H1 (cell line): ENCODE measurements around the gene ADAM12. TPM values are rescaled to one million over a fixed set of nuclear protein-coding genes. Genes with fewer than 3 reads are reported as not detected.

Source experiments
- CTCF ChIA-PET: fragments of 300-600 bp; sonication (Branson Sonifier 250); formaldehyde crosslinking; loops from one replicate; lab custom pipeline; 2021; ENCODE audit not compliant: partially characterized antibody; lab: Charles Lee
- POLR2A ChIA-PET: fragments of 300-600 bp; sonication (Branson Sonifier 250); formaldehyde crosslinking; loops from one replicate; lab custom pipeline; 2021; ENCODE audit warnings: inconsistent platforms; ENCODE audit not compliant: partially characterized antibody; lab: Charles Lee
- DNase-seq, 2 experiments: peaks; one replicate each; pipeline versions ENCODE4 v3.0.0 to v3.0.0-alpha.2; 2010 to 2022; ENCODE audit warnings: low spot score in 2 of 2, low read depth in 1 of 2, mixed read lengths in 1 of 2
- FAIRE-seq: peaks from 2 replicates; lab custom pipeline; 2011; peaks lifted over from hg19 to GRCh38; lab: Jason Lieb, UNC
- H2AFZ ChIP-seq: 2 replicates; pipeline ENCODE4 v1.8.1; 2012; ENCODE audit warnings: low read length, inconsistent platforms
- H2AK5ac ChIP-seq: 2 replicates; pipeline ENCODE4 v1.6.1; 2013; ENCODE audit warnings: low read depth, low read length
- H2BK120ac ChIP-seq: replicated peaks from 2 replicates; pipeline ENCODE3; 2013; ENCODE audit warnings: low read depth, low read length, inconsistent platforms
- H2BK12ac ChIP-seq: 2 replicates; pipeline ENCODE4 v1.6.1; 2013; ENCODE audit warnings: low read depth, low read length
- H2BK15ac ChIP-seq: 2 replicates; pipeline ENCODE4 v1.6.1; 2013; ENCODE audit warnings: low read length
- H2BK20ac ChIP-seq: 2 replicates; pipeline ENCODE4 v1.6.1; 2013; ENCODE audit warnings: low read length
- H2BK5ac ChIP-seq: 2 replicates; pipeline ENCODE4 v1.6.1; 2013; ENCODE audit warnings: low read depth, low read length
- H3K14ac ChIP-seq: 2 replicates; pipeline ENCODE4 v1.6.1; 2013; ENCODE audit warnings: inconsistent platforms; ENCODE audit not compliant: insufficient read length
- H3K18ac ChIP-seq: 2 replicates; pipeline ENCODE4 v1.6.1; 2013; ENCODE audit warnings: low read length; ENCODE audit errors: extremely low read depth
- H3K23ac ChIP-seq: 2 replicates; pipeline ENCODE4 v1.6.1; 2013; ENCODE audit warnings: inconsistent platforms; ENCODE audit not compliant: insufficient read length
- H3K23me2 ChIP-seq: 2 replicates; pipeline ENCODE4 v1.6.1; 2013; ENCODE audit warnings: low read depth, low read length
- H3K27ac ChIP-seq: 2 replicates; pipeline ENCODE4 v1.6.1; 2011; ENCODE audit warnings: low read depth, low read length, inconsistent platforms
- H3K27me3 ChIP-seq, 4 experiments: replicated peaks in 1 of 4; 1 replicate in 1 of 4; 2 replicates in 3 of 4; pipeline versions ENCODE4 v1.6.1 to v1.8.1; 2011 to 2013; ENCODE audit warnings: low read length in 3 of 4, mild to moderate bottlenecking in 3 of 4, inconsistent platforms in 2 of 4, mixed read lengths in 2 of 4, moderate library complexity in 1 of 4; ENCODE audit not compliant: control insufficient read depth in 3 of 4, insufficient read depth in 3 of 4; ENCODE audit errors: extremely low read depth in 1 of 4
- H3K36me3 ChIP-seq, 4 experiments: 2 replicates each; pipeline versions ENCODE4 v1.6.1 to v1.8.1; 2011 to 2013; ENCODE audit warnings: mild to moderate bottlenecking in 4 of 4, low read length in 3 of 4, moderate library complexity in 2 of 4, control low read depth in 1 of 4, inconsistent platforms in 1 of 4; ENCODE audit not compliant: insufficient read depth in 4 of 4, control insufficient read depth in 2 of 4
- H3K4ac ChIP-seq: replicated peaks from 2 replicates; pipeline ENCODE3; 2013; ENCODE audit warnings: low read length, low read depth, mixed read lengths, inconsistent platforms; ENCODE audit not compliant: insufficient read length
- H3K4me1 ChIP-seq, 4 experiments: replicated peaks in 1 of 4; 1 replicate in 1 of 4; 2 replicates in 3 of 4; pipeline versions ENCODE4 v1.6.1 to v1.8.1; 2011 to 2013; ENCODE audit warnings: low read length in 3 of 4, inconsistent platforms in 2 of 4, mixed read lengths in 1 of 4; ENCODE audit not compliant: insufficient read depth in 4 of 4, control insufficient read depth in 3 of 4
- H3K4me2 ChIP-seq, 2 experiments: 2 replicates each; pipeline versions ENCODE4 v1.6.1 to v1.8.1; 2011 to 2013; ENCODE audit warnings: low read depth in 2 of 2, low read length in 2 of 2, control low read depth in 1 of 2, inconsistent platforms in 1 of 2, mild to moderate bottlenecking in 1 of 2; ENCODE audit not compliant: insufficient read depth in 1 of 2
- H3K4me3 ChIP-seq, 4 experiments: fragments of 200-600, 300-600 bp in 1 of 4; sonication (generic), shearing (Covaris generic), sonication (Bioruptor Twin) in 1 of 4; 2 replicates each; pipeline versions ENCODE4 v1.5.1 to v1.8.1; 2011 to 2016; ENCODE audit warnings: low read length in 4 of 4, low read depth in 3 of 4, control low read depth in 2 of 4, inconsistent platforms in 2 of 4, mild to moderate bottlenecking in 2 of 4, mixed read lengths in 1 of 4, moderate library complexity in 1 of 4; ENCODE audit not compliant: insufficient read depth in 2 of 4; ENCODE audit errors: extremely low read depth in 1 of 4
- H3K56ac ChIP-seq: replicated peaks from 2 replicates; pipeline ENCODE3; 2013; ENCODE audit warnings: low read depth, mild to moderate bottlenecking, mixed read lengths, low read length, inconsistent platforms; ENCODE audit not compliant: insufficient read length
- H3K79me1 ChIP-seq: 2 replicates; pipeline ENCODE4 v1.6.1; 2013; ENCODE audit warnings: low read depth, low read length, control low read depth
- H3K79me2 ChIP-seq, 2 experiments: 2 replicates each; pipeline versions ENCODE4 v1.6.1 to v1.8.1; 2012 to 2013; ENCODE audit warnings: low read length in 2 of 2, mild to moderate bottlenecking in 2 of 2, inconsistent platforms in 1 of 2; ENCODE audit not compliant: insufficient read depth in 2 of 2, control insufficient read depth in 1 of 2
- H3K9ac ChIP-seq, 4 experiments: replicated peaks in 1 of 4; 1 replicate in 1 of 4; 2 replicates in 3 of 4; pipeline versions ENCODE4 v1.6.1 to v1.8.1; 2011 to 2013; ENCODE audit warnings: low read depth in 3 of 4, low read length in 3 of 4, control low read depth in 2 of 4, mild to moderate bottlenecking in 2 of 4, moderate library complexity in 2 of 4, inconsistent platforms in 1 of 4; ENCODE audit errors: extremely low read depth in 1 of 4
- H3K9me3 ChIP-seq, 2 experiments: 2 replicates each; pipeline versions ENCODE4 v1.6.1 to v1.8.1; 2012 to 2013; ENCODE audit warnings: mild to moderate bottlenecking in 2 of 2, moderate library complexity in 2 of 2, control low read depth in 1 of 2, inconsistent platforms in 1 of 2, low read depth in 1 of 2, low read length in 1 of 2, mixed read lengths in 1 of 2; ENCODE audit not compliant: insufficient read depth in 2 of 2
- H4K20me1 ChIP-seq, 2 experiments: replicated peaks in 1 of 2; 2 replicates each; pipeline versions ENCODE3 to v1.8.1; 2011 to 2013; ENCODE audit warnings: inconsistent platforms in 2 of 2, low read length in 2 of 2, mild to moderate bottlenecking in 1 of 2; ENCODE audit not compliant: insufficient read depth in 2 of 2, control insufficient read depth in 1 of 2
- H4K5ac ChIP-seq: 2 replicates; pipeline ENCODE4 v1.6.1; 2013; ENCODE audit warnings: low read length, low read depth, mixed read lengths, inconsistent platforms; ENCODE audit not compliant: insufficient read length
- H4K8ac ChIP-seq: 2 replicates; pipeline ENCODE4 v1.8.0; 2013; ENCODE audit warnings: mild to moderate bottlenecking, moderate library complexity, low read length, inconsistent platforms; ENCODE audit not compliant: insufficient read depth; ENCODE audit errors: extremely low read depth
- H4K91ac ChIP-seq: replicated peaks from 2 replicates; pipeline ENCODE3; 2013; ENCODE audit warnings: low read length, mixed read lengths, inconsistent platforms; ENCODE audit not compliant: insufficient read length
- BRCA1 ChIP-seq: IDR thresholded peaks from 2 replicates; pipeline ENCODE4 v1.6.1; 2012; ENCODE audit warnings: low read depth, low read length, improper control_type of control experiment
- CEBPB ChIP-seq: IDR thresholded peaks from 2 replicates; pipeline ENCODE4 v1.6.1; 2012; ENCODE audit warnings: low read depth, low read length
- CREB1 ChIP-seq: IDR thresholded peaks from 2 replicates; pipeline ENCODE4 v1.6.1; 2012; ENCODE audit warnings: inconsistent platforms
- GTF2F1 ChIP-seq: IDR thresholded peaks from 2 replicates; pipeline ENCODE4 v1.6.1; 2012; ENCODE audit warnings: low read depth, low read length, improper control_type of control experiment, borderline replicate concordance
- HDAC6 ChIP-seq: IDR thresholded peaks from one replicate; pipeline ENCODE4 v1.7.1; 2012; ENCODE audit warnings: low read depth, mild to moderate bottlenecking, inconsistent platforms, low read length, moderate library complexity
- JUN ChIP-seq: IDR thresholded peaks from 2 replicates; pipeline ENCODE4 v1.6.1; 2011; ENCODE audit warnings: low read depth, mild to moderate bottlenecking, improper control_type of control experiment, low read length
- POU5F1 ChIP-seq: IDR thresholded peaks from 2 replicates; pipeline ENCODE4 v1.6.1; 2011; ENCODE audit warnings: low read depth, mild to moderate bottlenecking, low read length, moderate library complexity
- RAD21 ChIP-seq, 2 experiments: IDR thresholded peaks in 1 of 2; conservative IDR thresholded peaks in 1 of 2; 2 replicates each; pipeline ENCODE4 v1.6.1; 2011; ENCODE audit warnings: low read depth in 2 of 2, low read length in 2 of 2, improper control_type of control experiment in 1 of 2, inconsistent platforms in 1 of 2, mild to moderate bottlenecking in 1 of 2, moderate library complexity in 1 of 2
- RFX5 ChIP-seq: IDR thresholded peaks from 2 replicates; pipeline ENCODE4 v1.6.1; 2011; ENCODE audit warnings: low read depth, low read length, improper control_type of control experiment, borderline replicate concordance
- SP2 ChIP-seq: IDR thresholded peaks from 2 replicates; pipeline ENCODE4 v1.6.1; 2012; ENCODE audit warnings: mild to moderate bottlenecking, low read length, inconsistent platforms
- WGBS, 2 experiments: shearing (Covaris generic) in 1 of 2; methylation state at CpG; one replicate each; pipeline versions ENCODE4 v1.1.6 to v1.1.7; 2013 to 2015; ENCODE audit warnings: low lambda C conversion rate in 2 of 2, mixed read lengths in 2 of 2, inconsistent platforms in 1 of 2, low coverage in 1 of 2, missing lambda C conversion rate in 1 of 2; ENCODE audit not compliant: insufficient replicate concordance in 2 of 2, insufficient coverage in 1 of 2, insufficient read length in 1 of 2; ENCODE audit errors: extremely low coverage in 1 of 2, missing lambda C conversion rate in 1 of 2; 5-methylcytosine and 5-hydroxymethylcytosine counted together
- polyA plus RNA-seq, 7 experiments: library from polyadenylated mRNA; depleted of rRNA in 3 of 7; stranded (reverse) in 5 of 7; unstranded in 2 of 7; fragments of >200 nt in 5 of 7; fragments of 200-250 nt in 2 of 7; gene quantifications; 1 replicate in 5 of 7; 2 replicates in 1 of 7; 4 replicates in 1 of 7; pipeline versions ENCODE4 v1.2.1 to v1.2.3, GENCODE V29; 2011 to 2013; ENCODE audit warnings: missing spikeins in 2 of 7, mixed read lengths in 2 of 7
- total RNA-seq: library from RNA; stranded (reverse); fragmentation: NEBNext Ultra II Directional; extraction: Animal tissue kit (Norgen Biotek cat#: 25700); gene quantifications from 2 replicates; pipeline ENCODE4 v1.2.1, GENCODE V29; 2021
- TF ChIP-seq, protein P1 (sequence below): IDR thresholded peaks from 2 replicates; pipeline ENCODE4 v1.6.1; 2011; ENCODE audit warnings: low read length, improper control_type of control experiment
- TF ChIP-seq, protein P2 (sequence below): IDR thresholded peaks from 2 replicates; pipeline ENCODE4 v1.6.1; 2012; ENCODE audit warnings: low read length, inconsistent platforms

The ADAM12 gene
- total and polyA plus RNA-seq, 2 of the 8 experiments (the other 6 are each of a cell fraction or from before 2014, with no cell fraction given) = 0.07 to 0.17 TPM

DNA sequence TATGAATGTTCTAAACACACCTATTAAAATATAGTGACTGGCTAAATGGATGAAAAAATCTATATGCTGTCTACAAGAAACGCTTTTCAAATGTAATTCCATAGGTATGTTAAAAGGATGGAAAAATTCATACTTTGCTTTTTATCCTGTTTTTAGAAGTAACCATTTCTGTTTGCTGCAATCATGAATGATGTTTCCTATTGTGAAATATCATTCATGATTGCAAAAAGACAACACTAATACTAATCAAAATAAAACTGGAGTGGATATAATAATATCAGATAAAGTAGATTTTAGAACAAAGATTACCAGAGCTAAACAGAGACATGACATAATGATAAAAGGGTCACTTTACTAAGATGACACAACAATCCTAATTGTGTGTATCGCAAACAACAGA, 353.7 kb downstream of the ADAM12 start:
- no peak for FAIRE-seq
- H3K23me2 ChIP-seq = no peaks in the 10 kb centered on the region
- H4K20me1 ChIP-seq = no peaks in the 10 kb centered on the region
- H4K91ac ChIP-seq = no peak overlapping the region
- H2BK120ac ChIP-seq = no peak overlapping the region
- H3K18ac ChIP-seq = no peak overlapping the region
- no peak overlapping the region for H2AK5ac ChIP-seq
- H3K79me1 ChIP-seq = no peaks in the 10 kb centered on the region
- ChIA-PET CTCF (interaction anchor here (0.8 kb wide), 1 partner anchor 14 kb away, joined by 3 read pairs; no protein-coding TSS in a partner anchor), POLR2A (no interaction called here)
- no peak overlapping the region for H4K5ac ChIP-seq
- no peak overlapping the region for H4K8ac ChIP-seq
- no peak overlapping the region for H3K14ac ChIP-seq
- H2AFZ ChIP-seq = no peak overlapping the region
- no peak overlapping the region for H2BK15ac ChIP-seq
- no peak overlapping the region for H3K4me3 ChIP-seq
- WGBS, 2 experiments = 87% methylated on average over 2 of the region's 2 CpGs; no CpG with 5 or more reads in 1 of the 2 experiments
- H3K4me2 ChIP-seq = no peak overlapping the region
- H2BK5ac ChIP-seq = no peak overlapping the region
- H3K79me2 ChIP-seq = no peaks in the 10 kb centered on the region
- H3K36me3 ChIP-seq = no peaks in the 10 kb centered on the region; a peak in 1 of 8 replicates
- no peaks in the 10 kb centered on the region for H3K27me3 ChIP-seq
- H3K27ac ChIP-seq = no peak overlapping the region
- H3K4me1 ChIP-seq = peaks cover 0 to 5% (median 3%) of the 10 kb centered on the region in 4 experiments; a peak in 1 of 7 replicates
- H2BK12ac ChIP-seq = no peak overlapping the region
- H2BK20ac ChIP-seq = no peak overlapping the region
- H3K4ac ChIP-seq = no peak overlapping the region
- 0 out of 4 replicates have a peak, but pooled peaks cover 0 to 3% of the 10 kb centered on the region in 2 experiments for H3K9me3 ChIP-seq
- H3K23ac ChIP-seq = no peak overlapping the region
- H3K56ac ChIP-seq = no peak overlapping the region
- DNase-seq = no peak
- H3K9ac ChIP-seq = no peak overlapping the region
- TF ChIP-seq RFX5 (no peak), CEBPB (no peak), BRCA1 (no peak), CREB1 (no peak), SP2 (no peak), HDAC6 (no peak), GTF2F1 (no peak), JUN (no peak), POU5F1 (no peak), RAD21 (IDR thresholded peaks at IDR 0.05 in 1 of 2, conservative IDR thresholded peaks at IDR 0.05 in 1 of 2; ENCODE audit: low read depth in 2 of 2, low read length in 2 of 2) (no peak)
- TF ChIP-seq, protein P1, sequence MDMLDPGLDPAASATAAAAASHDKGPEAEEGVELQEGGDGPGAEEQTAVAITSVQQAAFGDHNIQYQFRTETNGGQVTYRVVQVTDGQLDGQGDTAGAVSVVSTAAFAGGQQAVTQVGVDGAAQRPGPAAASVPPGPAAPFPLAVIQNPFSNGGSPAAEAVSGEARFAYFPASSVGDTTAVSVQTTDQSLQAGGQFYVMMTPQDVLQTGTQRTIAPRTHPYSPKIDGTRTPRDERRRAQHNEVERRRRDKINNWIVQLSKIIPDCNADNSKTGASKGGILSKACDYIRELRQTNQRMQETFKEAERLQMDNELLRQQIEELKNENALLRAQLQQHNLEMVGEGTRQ = no peak
- TF ChIP-seq, protein P2, sequence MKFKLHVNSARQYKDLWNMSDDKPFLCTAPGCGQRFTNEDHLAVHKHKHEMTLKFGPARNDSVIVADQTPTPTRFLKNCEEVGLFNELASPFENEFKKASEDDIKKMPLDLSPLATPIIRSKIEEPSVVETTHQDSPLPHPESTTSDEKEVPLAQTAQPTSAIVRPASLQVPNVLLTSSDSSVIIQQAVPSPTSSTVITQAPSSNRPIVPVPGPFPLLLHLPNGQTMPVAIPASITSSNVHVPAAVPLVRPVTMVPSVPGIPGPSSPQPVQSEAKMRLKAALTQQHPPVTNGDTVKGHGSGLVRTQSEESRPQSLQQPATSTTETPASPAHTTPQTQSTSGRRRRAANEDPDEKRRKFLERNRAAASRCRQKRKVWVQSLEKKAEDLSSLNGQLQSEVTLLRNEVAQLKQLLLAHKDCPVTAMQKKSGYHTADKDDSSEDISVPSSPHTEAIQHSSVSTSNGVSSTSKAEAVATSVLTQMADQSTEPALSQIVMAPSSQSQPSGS = no peak
